Measurements from ENCODE around the gene NSD2.

Gene NSD2

DNA sequence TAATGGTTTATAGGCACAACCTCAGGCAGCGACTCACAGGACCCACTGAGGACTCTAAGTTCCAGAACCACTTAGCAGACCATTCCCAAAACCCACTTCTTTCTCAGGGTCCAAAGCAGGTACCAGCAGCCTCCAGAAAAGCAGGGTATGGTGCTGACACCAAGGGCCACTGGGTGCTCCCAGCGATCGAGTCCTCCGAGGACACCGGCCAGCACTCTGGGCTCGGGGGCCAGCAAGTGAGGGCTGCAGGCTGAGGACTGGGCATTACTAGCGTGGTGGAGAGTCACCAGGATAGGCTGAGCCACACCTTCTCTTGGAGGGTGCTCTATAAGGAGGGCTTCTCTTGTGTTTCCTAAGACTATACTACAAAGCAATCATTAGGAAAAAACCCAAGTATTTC lies 34.5 kb upstream of the NSD2 start:
- TF ChIP-seq POLR2AphosphoS5 (IDR thresholded peaks at IDR 0.05; ENCODE audit: low read depth, low read length) (no peak), TAF1 (IDR thresholded peaks at IDR 0.05; ENCODE audit: borderline replicate concordance, insufficient read depth, low read length) (no peak)
- TF ChIP-seq, protein P1, sequence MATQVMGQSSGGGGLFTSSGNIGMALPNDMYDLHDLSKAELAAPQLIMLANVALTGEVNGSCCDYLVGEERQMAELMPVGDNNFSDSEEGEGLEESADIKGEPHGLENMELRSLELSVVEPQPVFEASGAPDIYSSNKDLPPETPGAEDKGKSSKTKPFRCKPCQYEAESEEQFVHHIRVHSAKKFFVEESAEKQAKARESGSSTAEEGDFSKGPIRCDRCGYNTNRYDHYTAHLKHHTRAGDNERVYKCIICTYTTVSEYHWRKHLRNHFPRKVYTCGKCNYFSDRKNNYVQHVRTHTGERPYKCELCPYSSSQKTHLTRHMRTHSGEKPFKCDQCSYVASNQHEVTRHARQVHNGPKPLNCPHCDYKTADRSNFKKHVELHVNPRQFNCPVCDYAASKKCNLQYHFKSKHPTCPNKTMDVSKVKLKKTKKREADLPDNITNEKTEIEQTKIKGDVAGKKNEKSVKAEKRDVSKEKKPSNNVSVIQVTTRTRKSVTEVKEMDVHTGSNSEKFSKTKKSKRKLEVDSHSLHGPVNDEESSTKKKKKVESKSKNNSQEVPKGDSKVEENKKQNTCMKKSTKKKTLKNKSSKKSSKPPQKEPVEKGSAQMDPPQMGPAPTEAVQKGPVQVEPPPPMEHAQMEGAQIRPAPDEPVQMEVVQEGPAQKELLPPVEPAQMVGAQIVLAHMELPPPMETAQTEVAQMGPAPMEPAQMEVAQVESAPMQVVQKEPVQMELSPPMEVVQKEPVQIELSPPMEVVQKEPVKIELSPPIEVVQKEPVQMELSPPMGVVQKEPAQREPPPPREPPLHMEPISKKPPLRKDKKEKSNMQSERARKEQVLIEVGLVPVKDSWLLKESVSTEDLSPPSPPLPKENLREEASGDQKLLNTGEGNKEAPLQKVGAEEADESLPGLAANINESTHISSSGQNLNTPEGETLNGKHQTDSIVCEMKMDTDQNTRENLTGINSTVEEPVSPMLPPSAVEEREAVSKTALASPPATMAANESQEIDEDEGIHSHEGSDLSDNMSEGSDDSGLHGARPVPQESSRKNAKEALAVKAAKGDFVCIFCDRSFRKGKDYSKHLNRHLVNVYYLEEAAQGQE (IDR thresholded peaks at IDR 0.05; ENCODE audit: insufficient read depth in 1 of 2, low read depth in 2 of 2, low read length in 2 of 2) = no peak

DNA sequence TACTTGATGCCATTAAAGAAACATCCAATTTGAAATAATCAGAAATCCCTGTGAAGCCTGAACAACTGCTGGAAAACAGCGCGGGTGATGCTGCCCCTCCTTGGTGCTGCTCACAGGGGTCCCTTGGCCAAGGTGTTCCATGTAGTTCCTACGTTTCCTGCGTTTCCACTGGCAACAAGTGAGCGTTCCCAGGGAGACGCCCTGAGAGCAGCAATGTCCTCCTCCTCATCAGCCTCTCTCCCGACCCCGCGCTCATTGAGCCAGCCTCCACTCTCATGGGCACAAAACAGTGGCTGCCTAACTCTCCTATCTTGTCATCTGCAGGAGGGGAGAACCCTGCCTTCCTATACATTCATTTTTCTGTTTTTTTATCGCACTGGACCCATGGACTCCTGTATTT lies 34.1 kb upstream of the NSD2 start:
- no peak for TF ChIP-seq POLR2AphosphoS5 (IDR thresholded peaks at IDR 0.05; ENCODE audit: low read depth, low read length)
- TF ChIP-seq, protein P1 (IDR thresholded peaks at IDR 0.05; ENCODE audit: insufficient read depth in 1 of 2, low read depth in 2 of 2, low read length in 2 of 2) = no peak
- TF ChIP-seq FOXP2 (optimal IDR thresholded peaks at IDR 0.05; ENCODE audit: borderline replicate concordance, extremely low read depth, extremely low read length, insufficient read depth) = no peak
- TF ChIP-seq TAF1 (IDR thresholded peaks at IDR 0.05; ENCODE audit: borderline replicate concordance, insufficient read depth, low read length) = no peak
- TF ChIP-seq SIN3A (IDR thresholded peaks at IDR 0.05; ENCODE audit: borderline replicate concordance, insufficient read depth, low read length) = no peak

DNA sequence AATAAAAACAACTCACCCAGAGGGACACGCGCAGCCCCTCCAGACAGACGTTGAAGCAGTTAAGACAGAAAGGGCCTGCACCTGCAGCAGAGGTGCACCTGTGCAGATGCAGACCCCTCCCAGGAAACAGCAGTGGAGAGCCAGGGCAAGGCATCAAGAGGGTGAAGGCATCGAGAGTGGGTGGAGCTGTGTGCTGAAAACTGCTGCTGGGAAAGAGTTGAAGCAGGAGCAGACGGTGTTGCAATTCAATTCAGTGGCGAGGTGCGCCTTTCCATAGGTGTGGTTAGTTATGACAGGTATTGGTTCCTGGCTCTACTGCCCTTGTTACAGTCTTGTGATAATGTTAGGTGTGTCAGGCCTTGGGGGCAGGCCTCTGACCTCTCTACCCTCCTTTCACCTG lies 31.9 kb upstream of the NSD2 start:
- TF ChIP-seq FOXP2 (optimal IDR thresholded peaks at IDR 0.05; ENCODE audit: borderline replicate concordance, extremely low read depth, extremely low read length, insufficient read depth) = no peak
- TF ChIP-seq POLR2AphosphoS5 (IDR thresholded peaks at IDR 0.05; ENCODE audit: low read depth, low read length) = no peak
- no peak for TF ChIP-seq SIN3A (IDR thresholded peaks at IDR 0.05; ENCODE audit: borderline replicate concordance, insufficient read depth, low read length)
- TF ChIP-seq, protein P1 (IDR thresholded peaks at IDR 0.05; ENCODE audit: insufficient read depth in 1 of 2, low read depth in 2 of 2, low read length in 2 of 2) = no peak

DNA sequence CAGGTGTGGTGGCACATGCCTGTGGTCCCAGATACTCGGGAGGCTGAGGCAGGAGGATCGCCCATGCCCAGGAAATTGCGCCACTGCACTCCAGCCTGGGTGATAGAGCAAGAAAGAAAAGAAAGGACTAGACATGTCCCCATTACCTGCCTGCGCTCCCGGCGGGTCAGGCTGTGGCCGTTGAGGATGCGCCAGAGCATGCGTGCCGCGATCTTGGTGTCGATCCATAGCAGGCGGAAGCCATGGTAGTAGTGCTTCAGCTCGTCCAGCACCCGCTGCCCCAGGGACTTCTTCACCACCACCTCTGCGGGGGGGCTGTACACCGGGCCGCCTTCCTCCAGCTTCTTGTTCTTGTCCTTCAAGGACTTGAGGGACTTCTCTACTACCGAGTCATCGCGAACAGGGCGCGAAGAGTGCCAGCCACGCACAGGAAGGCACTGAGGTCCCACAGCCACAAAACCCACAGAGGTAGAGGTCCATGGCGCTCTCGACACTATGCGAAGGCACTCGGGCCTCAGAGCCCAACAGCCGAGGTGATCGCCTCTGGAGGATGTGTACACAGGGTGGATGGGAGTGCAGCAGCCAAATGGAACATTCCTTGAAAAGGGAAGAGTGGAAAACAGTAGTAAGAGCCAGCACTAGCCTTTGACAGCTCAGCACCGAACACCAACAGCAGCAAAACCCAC lies 29.8 kb upstream of the NSD2 start:
- no peak for TF ChIP-seq SIN3A (IDR thresholded peaks at IDR 0.05; ENCODE audit: borderline replicate concordance, insufficient read depth, low read length)
- no peak for TF ChIP-seq FOXP2 (optimal IDR thresholded peaks at IDR 0.05; ENCODE audit: borderline replicate concordance, extremely low read depth, extremely low read length, insufficient read depth)
- TF ChIP-seq, protein P1 (IDR thresholded peaks at IDR 0.05; ENCODE audit: insufficient read depth in 1 of 2, low read depth in 2 of 2, low read length in 2 of 2) = no peak
- TF ChIP-seq TAF1 (IDR thresholded peaks at IDR 0.05; ENCODE audit: borderline replicate concordance, insufficient read depth, low read length) = no peak
- no peak for TF ChIP-seq POLR2AphosphoS5 (IDR thresholded peaks at IDR 0.05; ENCODE audit: low read depth, low read length)

DNA sequence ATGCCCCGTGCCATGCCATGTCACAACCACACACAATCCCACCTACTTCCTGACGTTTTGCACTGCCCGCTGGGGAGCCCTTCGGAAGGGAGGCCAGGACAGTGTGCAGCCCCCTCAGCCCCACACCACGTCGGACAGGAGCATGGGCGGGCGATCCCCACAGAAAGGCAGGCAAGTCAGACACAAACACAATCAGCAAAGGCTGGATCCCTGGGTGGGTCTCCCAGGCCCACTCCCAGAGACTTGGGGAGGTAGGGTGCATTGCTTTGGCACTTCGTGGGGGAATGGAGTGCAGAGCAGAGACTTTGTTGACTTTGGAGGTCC lies 29.3 kb upstream of the NSD2 start:
- TF ChIP-seq, protein P1 (IDR thresholded peaks at IDR 0.05; ENCODE audit: insufficient read depth in 1 of 2, low read depth in 2 of 2, low read length in 2 of 2) = no peak
- TF ChIP-seq TAF1 (IDR thresholded peaks at IDR 0.05; ENCODE audit: borderline replicate concordance, insufficient read depth, low read length) (no peak), SIN3A (IDR thresholded peaks at IDR 0.05; ENCODE audit: borderline replicate concordance, insufficient read depth, low read length) (no peak), POLR2AphosphoS5 (IDR thresholded peaks at IDR 0.05; ENCODE audit: low read depth, low read length) (no peak), FOXP2 (optimal IDR thresholded peaks at IDR 0.05; ENCODE audit: borderline replicate concordance, extremely low read depth, extremely low read length, insufficient read depth) (no peak)

Data from PFSK-1 (cell line).